GM12873 (cell line): Measurements from ENCODE around the gene TCF7L1.

Source experiments
- CTCF ChIP-seq: IDR thresholded peaks from 2 replicates; pipeline ENCODE4 v1.5.1; 2012; ENCODE audit warnings: low read depth, mild to moderate bottlenecking, moderate library complexity, low read length, control low read depth; ENCODE audit not compliant: insufficient read depth; ENCODE audit errors: missing control alignments

TCF7L1 gene

GRCh38 chr2:85174943-85175342 is 41.8 kb downstream of the TCF7L1 start:
- no peak for TF ChIP-seq CTCF

- no peak for TF ChIP-seq CTCF
These were observed 42.4 kb downstream of the TCF7L1 start for GRCh38 chr2:85175369-85176299.

- no peak for TF ChIP-seq CTCF
These were observed 44.0 kb downstream of the TCF7L1 start for GRCh38 chr2:85177031-85177824.

GRCh38 chr2:85178154-85178553 is 45.0 kb downstream of the TCF7L1 start:
- TF ChIP-seq CTCF: no peak

- no peak for TF ChIP-seq CTCF
These were observed 45.8 kb downstream of the TCF7L1 start for GRCh38 chr2:85178980-85179411.

- no peak for TF ChIP-seq CTCF
These were observed 46.3 kb downstream of the TCF7L1 start for GRCh38 chr2:85179541-85179940.
